Measurements from ENCODE around the gene MEI1. TPM values are rescaled to one million over a fixed set of nuclear protein-coding genes. Genes with fewer than 3 reads are reported as not detected.

The MEI1 gene
- total RNA-seq, 4 donors from 2014 or later, result 0.07 to 0.81 (median 0.50) TPM; not detected in 1

GRCh38 chr22:41799486-41800347 is 100.4 kb downstream of the MEI1 start:
- no peaks in the 10 kb centered on the region for H3K9me3 ChIP-seq
- no peaks in the 10 kb centered on the region for H3K36me3 ChIP-seq
- peak overlapping the region; percentile 45 to 93 for H3K4me3 ChIP-seq
- TF ChIP-seq POLR2AphosphoS5 (IDR thresholded peaks at IDR 0.05) (no peak), CTCF (IDR thresholded peaks at IDR 0.05) (peak in 1 of 4 experiments; percentile 35)
- H3K27ac ChIP-seq, result peak overlapping the region; percentile 62 to 92 (median 90)
- peaks cover 0 to 29% (median 8%) of the 10 kb centered on the region in 3 donors for H3K4me1 ChIP-seq
- ATAC-seq, result peak; percentile 33
- 18 to 78% methylated on average over 3 to 12 of the region's 38 CpGs for WGBS, 2 donors (ENCODE audit: low coverage in 1 of 2)
- no peaks in the 10 kb centered on the region for H3K27me3 ChIP-seq

- H3K4me3 ChIP-seq, result peak within 1 kb of the TSS; percentile 45 to 93
- H3K4me1 ChIP-seq, result peaks cover 0 to 29% (median 8%) of the 10 kb centered on the region in 3 donors
- no peaks in the 10 kb centered on the region for H3K36me3 ChIP-seq
- H3K27me3 ChIP-seq, result no peaks in the 10 kb centered on the region
- peak within 1 kb of the TSS; percentile 62 to 92 (median 90) for H3K27ac ChIP-seq
- peak; percentile 98 for ATAC-seq
- peak; percentile 90 for TF ChIP-seq POLR2AphosphoS5 (IDR thresholded peaks at IDR 0.05)
- TF ChIP-seq POLR2A (IDR thresholded peaks at IDR 0.05), result peak; percentile 48 to 67
- no peak for TF ChIP-seq CTCF (IDR thresholded peaks at IDR 0.05)
- TF ChIP-seq EP300 (IDR thresholded peaks at IDR 0.05), result no peak
- H3K9me3 ChIP-seq, result no peaks in the 10 kb centered on the region
- 0% methylated on average over 2 to 5 of the region's 52 CpGs for WGBS, 2 donors (ENCODE audit: low coverage in 1 of 2)
Observed at GRCh38 chr22:41800348-41801146, 101.2 kb downstream of the MEI1 start, which contains the start of gene CCDC134. Gene CCDC134 (plus strand): TSS chr22:41800679. CDS start chr22:41808891, 8,212 bp downstream.

GRCh38 chr22:41801147-41801819 is 102.0 kb downstream of the MEI1 start:
- no peaks in the 10 kb centered on the region for H3K27me3 ChIP-seq
- no peak for TF ChIP-seq EP300 (IDR thresholded peaks at IDR 0.05)
- no peak for TF ChIP-seq POLR2A (IDR thresholded peaks at IDR 0.05)
- no peak for TF ChIP-seq POLR2AphosphoS5 (IDR thresholded peaks at IDR 0.05)
- TF ChIP-seq CTCF (IDR thresholded peaks at IDR 0.05), result no peak
- H3K27ac ChIP-seq, result peak overlapping the region in 3 of 4 donors; percentile 87 to 92 (median 92)
- no peaks in the 10 kb centered on the region for H3K36me3 ChIP-seq
- peaks cover 0 to 29% (median 8%) of the 10 kb centered on the region in 3 donors for H3K4me1 ChIP-seq
- H3K9me3 ChIP-seq, result no peaks in the 10 kb centered on the region
- 50 to 68% methylated on average over 2 of the region's 4 CpGs for WGBS, 2 donors (ENCODE audit: low coverage in 1 of 2)
- ATAC-seq, result no peak
- H3K4me3 ChIP-seq, result peak overlapping the region; percentile 45 to 93

- Histone ChIP-seq H3K4me1 (peaks cover 0 to 29% (median 8%) of the 10 kb centered on the region in 3 donors), H3K9me3 (no peaks in the 10 kb centered on the region), H3K4me3 (no peak overlapping the region), H3K27me3 (no peaks in the 10 kb centered on the region), H3K27ac (no peak overlapping the region), H3K36me3 (no peaks in the 10 kb centered on the region)
- no peak for ATAC-seq
- WGBS, 2 donors (ENCODE audit: low coverage in 1 of 2), result 49 to 100% methylated on average over 2 of the region's 2 CpGs
- TF ChIP-seq CTCF (IDR thresholded peaks at IDR 0.05) (no peak), POLR2AphosphoS5 (IDR thresholded peaks at IDR 0.05) (no peak), POLR2A (IDR thresholded peaks at IDR 0.05) (no peak), EP300 (IDR thresholded peaks at IDR 0.05) (no peak)
Observed at GRCh38 chr22:41801886-41802285, 102.6 kb downstream of the MEI1 start.
